HG02642 (cell line): ENCODE measurements around the gene TTC29.
"Not testable (repeated sequence)": the region's sequence is repeated elsewhere in the genome, so short reads cannot be mapped to it uniquely, and the experiment has no call there.

Experiments
- ATAC-seq: cut with Tn5 transposase; IDR thresholded peaks from one replicate; pipeline ENCODE4 v1.9.1; 2021; ENCODE audit warnings: mild to moderate bottlenecking; ENCODE audit not compliant: unreplicated experiment, poor library complexity

TTC29 gene

GRCh38 chr4:146890301-146890700 lies 55.4 kb downstream of the TTC29 start:
- ATAC-seq = no peak

GRCh38 chr4:146883070-146883469 lies 62.6 kb downstream of the TTC29 start:
- no peak for ATAC-seq

- no peak for ATAC-seq
Measured at GRCh38 chr4:146857298-146857697, 88.4 kb downstream of the TTC29 start.

- ATAC-seq = no peak
Measured at GRCh38 chr4:146855761-146856160, 89.9 kb downstream of the TTC29 start.

- ATAC-seq = no peak
Measured at GRCh38 chr4:146852360-146852759, 93.3 kb downstream of the TTC29 start.

GRCh38 chr4:146847345-146847744 lies 98.3 kb downstream of the TTC29 start:
- no peak for ATAC-seq

GRCh38 chr4:146846882-146847281 lies 98.8 kb downstream of the TTC29 start:
- no peak for ATAC-seq

GRCh38 chr4:146844761-146845160 lies 100.9 kb downstream of the TTC29 start:
- no peak for ATAC-seq

GRCh38 chr4:146842876-146843275 lies 102.8 kb downstream of the TTC29 start:
- no peak for ATAC-seq

- ATAC-seq = no peak
Measured at GRCh38 chr4:146840731-146841130, 104.9 kb downstream of the TTC29 start.

- ATAC-seq = no peak
Measured at GRCh38 chr4:146835096-146835495, 110.6 kb downstream of the TTC29 start.

GRCh38 chr4:146834263-146835034 lies 111.2 kb downstream of the TTC29 start:
- ATAC-seq = no peak

GRCh38 chr4:146833530-146833929 lies 112.1 kb downstream of the TTC29 start:
- no peak for ATAC-seq

- ATAC-seq = not testable (repeated sequence)
Measured at GRCh38 chr4:146822980-146823379, 122.7 kb downstream of the TTC29 start.

GRCh38 chr4:146814750-146815149 lies 130.9 kb downstream of the TTC29 start:
- ATAC-seq = no peak

GRCh38 chr4:146795711-146796110 lies 150.0 kb downstream of the TTC29 start:
- ATAC-seq = no peak

- ATAC-seq = no peak
Measured at GRCh38 chr4:146793727-146794126, 151.9 kb downstream of the TTC29 start.

GRCh38 chr4:146791439-146791838 lies 154.2 kb downstream of the TTC29 start:
- ATAC-seq = no peak

GRCh38 chr4:146790515-146790914 lies 155.1 kb downstream of the TTC29 start:
- no peak for ATAC-seq

- no peak for ATAC-seq
Measured at GRCh38 chr4:146787731-146788130, 157.9 kb downstream of the TTC29 start.

- no peak for ATAC-seq
Measured at GRCh38 chr4:146776691-146777090, 169.0 kb downstream of the TTC29 start.

- ATAC-seq = no peak
Measured at GRCh38 chr4:146763560-146763959, 182.1 kb downstream of the TTC29 start.
